Muscle layer of colon (tissue), 2 donors: ENCODE measurements around the gene CGN.

Experiments
- H3K27ac ChIP-seq: one replicate; pipeline ENCODE4 v1.7.0; 2013; ENCODE audit warnings: low read depth, mild to moderate bottlenecking, low read length, moderate library complexity
- H3K27me3 ChIP-seq, 2 donors: one replicate each; pipeline ENCODE4 v1.7.0; 2013; ENCODE audit warnings: low read length in 2 of 2, mild to moderate bottlenecking in 2 of 2; ENCODE audit not compliant: insufficient read depth in 2 of 2, control insufficient read depth in 1 of 2
- H3K36me3 ChIP-seq: one replicate; pipeline ENCODE4 v1.7.0; 2013; ENCODE audit warnings: mild to moderate bottlenecking, low read length; ENCODE audit not compliant: insufficient read depth
- H3K4me1 ChIP-seq: one replicate; pipeline ENCODE4 v1.7.0; 2013; ENCODE audit warnings: mild to moderate bottlenecking, low read length; ENCODE audit not compliant: insufficient read depth
- H3K4me3 ChIP-seq, 2 donors: one replicate each; pipeline ENCODE4 v1.7.0; 2013; ENCODE audit warnings: low read length in 2 of 2, low read depth in 1 of 2, mild to moderate bottlenecking in 1 of 2, moderate library complexity in 1 of 2
- H3K9ac ChIP-seq: one replicate; pipeline ENCODE4 v1.7.0; 2013; ENCODE audit warnings: low read length
- H3K9me3 ChIP-seq: one replicate; pipeline ENCODE4 v1.7.0; 2013; ENCODE audit warnings: mild to moderate bottlenecking, low read length
- donor health status: abdominal sarcoma.
- donor health status: Adenocarcinoma of cecum.

Gene CGN

GRCh38 chr1:151565502-151566189 lies 54.5 kb downstream of the CGN start:
- Histone ChIP-seq H3K4me1 (no peaks in the 10 kb centered on the region), H3K27ac (no peak overlapping the region), H3K36me3 (peaks cover 52% of the 10 kb centered on the region), H3K9me3 (no peaks in the 10 kb centered on the region), H3K4me3 (no peak overlapping the region), H3K9ac (no peak overlapping the region), H3K27me3 (no peaks in the 10 kb centered on the region)

DNA sequence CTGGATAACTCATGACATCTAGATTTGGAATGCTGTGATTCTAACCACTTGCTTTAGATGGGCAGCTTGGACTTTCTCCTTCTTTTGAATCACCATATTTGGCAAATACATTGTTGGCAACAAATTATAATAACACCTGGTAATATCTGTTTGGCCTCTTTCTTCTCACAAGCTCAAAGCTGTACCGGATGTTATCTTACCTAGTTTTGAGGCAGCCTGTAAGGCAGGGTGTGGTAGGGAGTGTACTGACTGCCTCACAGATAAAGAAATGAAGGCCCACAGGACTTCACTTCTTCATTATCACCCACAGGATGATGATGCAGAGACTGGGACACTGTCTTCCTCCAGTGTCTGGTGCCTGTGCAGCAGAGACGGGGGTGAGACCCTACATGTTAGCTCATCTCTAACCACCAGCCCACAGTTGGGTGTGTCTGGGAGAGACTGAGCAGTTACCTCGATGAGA lies 57.5 kb downstream of the CGN start:
- Histone ChIP-seq H3K9ac (no peak overlapping the region), H3K9me3 (no peaks in the 10 kb centered on the region), H3K4me3 (no peak overlapping the region), H3K4me1 (no peaks in the 10 kb centered on the region), H3K27ac (no peak overlapping the region), H3K27me3 (no peaks in the 10 kb centered on the region), H3K36me3 (peaks cover 54% of the 10 kb centered on the region)

- Histone ChIP-seq H3K27me3 (no peaks in the 10 kb centered on the region), H3K9ac (no peak overlapping the region), H3K36me3 (peaks cover 57% of the 10 kb centered on the region), H3K9me3 (no peaks in the 10 kb centered on the region), H3K27ac (no peak overlapping the region), H3K4me3 (no peak overlapping the region), H3K4me1 (no peaks in the 10 kb centered on the region)
Measured at GRCh38 chr1:151570819-151571218, 59.6 kb downstream of the CGN start.

DNA sequence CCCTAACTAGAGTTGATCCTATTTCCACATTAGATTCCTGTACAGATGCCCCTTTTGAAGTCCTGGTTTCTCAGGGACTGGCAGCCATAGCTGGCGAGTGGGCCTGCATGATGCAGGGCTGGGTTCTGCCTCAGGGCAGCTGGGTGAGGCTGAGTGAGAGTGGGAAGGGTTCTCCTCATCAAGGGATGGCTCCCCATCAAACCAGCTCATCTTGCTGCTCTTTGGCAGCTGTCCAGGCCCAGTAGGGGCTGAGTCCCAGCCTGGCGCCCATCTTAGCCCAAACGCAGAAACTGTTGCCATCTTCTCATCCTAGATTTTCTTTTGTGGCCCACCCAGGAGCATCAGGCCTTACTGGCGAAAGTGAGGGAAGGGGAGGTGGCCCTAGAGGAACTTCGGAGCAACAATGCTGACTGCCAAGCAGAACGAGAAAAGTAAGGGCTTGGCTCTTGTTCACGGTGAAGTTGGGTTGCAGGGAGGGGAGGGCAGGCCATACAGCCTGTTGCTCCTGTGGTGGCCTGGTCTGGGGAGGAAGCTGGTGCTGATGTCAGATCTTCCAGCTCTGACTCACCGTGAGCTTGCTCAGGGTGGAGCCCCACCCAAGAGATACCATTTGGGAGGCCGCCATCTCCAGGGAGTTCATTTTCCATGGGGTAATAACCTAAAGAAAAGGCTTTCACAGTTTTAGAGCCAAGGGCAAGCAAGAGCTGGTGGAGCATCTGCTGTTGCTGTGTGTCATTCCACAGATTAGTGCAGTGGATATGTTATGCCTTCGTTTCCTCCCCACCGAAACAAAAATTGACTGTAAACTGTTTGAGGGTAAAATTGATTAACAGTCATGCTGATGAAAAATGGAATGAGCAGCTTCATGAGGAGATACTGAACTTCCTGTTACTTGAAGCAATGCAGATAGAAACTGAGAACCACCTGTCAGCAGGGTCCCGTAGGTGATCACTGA lies 63.7 kb downstream of the CGN start:
- H3K9ac ChIP-seq, result no peak overlapping the region
- H3K4me1 ChIP-seq, result no peaks in the 10 kb centered on the region
- peaks cover 55% of the 10 kb centered on the region for H3K36me3 ChIP-seq
- no peak overlapping the region for H3K27ac ChIP-seq
- H3K9me3 ChIP-seq, result no peaks in the 10 kb centered on the region
- H3K27me3 ChIP-seq, result no peaks in the 10 kb centered on the region
- no peak overlapping the region for H3K4me3 ChIP-seq

DNA sequence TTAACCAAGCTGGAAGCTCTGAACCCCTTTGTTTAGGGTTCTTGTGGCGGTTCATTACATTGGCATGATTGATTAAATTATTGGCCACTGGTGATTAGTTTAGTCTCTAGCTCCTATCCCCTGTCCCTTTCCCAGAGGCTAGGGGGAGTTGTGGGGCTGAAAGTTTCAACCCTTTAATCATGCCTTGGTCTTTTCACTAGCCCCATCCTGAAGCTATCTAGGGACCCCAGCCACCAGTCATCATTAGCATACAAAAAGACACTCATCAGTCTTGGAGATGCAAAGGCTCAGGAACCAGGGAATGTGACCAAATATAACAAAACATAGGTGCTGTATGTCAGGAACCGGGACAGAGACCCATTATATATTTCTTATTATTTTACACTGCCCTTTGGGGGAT lies 66.0 kb downstream of the CGN start:
- no peaks in the 10 kb centered on the region for H3K4me1 ChIP-seq
- no peak overlapping the region for H3K9ac ChIP-seq
- H3K27me3 ChIP-seq, result no peaks in the 10 kb centered on the region
- H3K27ac ChIP-seq, result no peak overlapping the region
- H3K36me3 ChIP-seq, result peaks cover 55% of the 10 kb centered on the region
- no peak overlapping the region for H3K4me3 ChIP-seq
- no peaks in the 10 kb centered on the region for H3K9me3 ChIP-seq

GRCh38 chr1:151578941-151579340 lies 67.8 kb downstream of the CGN start:
- Histone ChIP-seq H3K36me3 (peaks cover 44% of the 10 kb centered on the region), H3K4me3 (no peak overlapping the region), H3K4me1 (no peaks in the 10 kb centered on the region), H3K27me3 (no peaks in the 10 kb centered on the region), H3K27ac (no peak overlapping the region), H3K9ac (no peak overlapping the region), H3K9me3 (no peaks in the 10 kb centered on the region)

- peaks cover 4% of the 10 kb centered on the region for H3K4me1 ChIP-seq
- no peaks in the 10 kb centered on the region for H3K9me3 ChIP-seq
- peaks cover 37% of the 10 kb centered on the region for H3K36me3 ChIP-seq
- no peak overlapping the region for H3K27ac ChIP-seq
- no peak overlapping the region for H3K9ac ChIP-seq
- no peaks in the 10 kb centered on the region for H3K27me3 ChIP-seq
- no peak overlapping the region for H3K4me3 ChIP-seq
Measured at GRCh38 chr1:151579436-151580225, 68.4 kb downstream of the CGN start.

DNA sequence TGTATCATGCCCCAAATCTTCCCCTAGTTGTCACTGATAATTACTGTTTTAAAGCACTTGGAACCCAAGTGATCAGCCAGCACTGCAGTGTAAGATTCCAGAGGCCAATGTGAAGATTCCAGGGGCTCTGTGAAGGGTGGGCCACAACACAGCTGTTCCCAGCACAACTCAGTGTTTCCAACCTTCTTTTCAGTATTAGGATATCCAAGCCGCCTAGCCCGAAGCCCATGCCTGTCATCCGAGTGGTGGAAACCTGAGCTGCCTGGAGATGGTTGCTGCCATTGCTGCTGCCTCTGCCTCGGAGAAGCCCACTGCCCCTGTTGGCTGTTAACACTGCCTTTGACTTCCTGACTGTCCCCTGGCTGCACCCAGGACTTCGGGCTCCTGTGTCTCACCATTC lies 70.3 kb downstream of the CGN start:
- peaks cover 20% of the 10 kb centered on the region for H3K36me3 ChIP-seq
- H3K9ac ChIP-seq, result no peak overlapping the region
- peaks cover 4% of the 10 kb centered on the region for H3K4me1 ChIP-seq

DNA sequence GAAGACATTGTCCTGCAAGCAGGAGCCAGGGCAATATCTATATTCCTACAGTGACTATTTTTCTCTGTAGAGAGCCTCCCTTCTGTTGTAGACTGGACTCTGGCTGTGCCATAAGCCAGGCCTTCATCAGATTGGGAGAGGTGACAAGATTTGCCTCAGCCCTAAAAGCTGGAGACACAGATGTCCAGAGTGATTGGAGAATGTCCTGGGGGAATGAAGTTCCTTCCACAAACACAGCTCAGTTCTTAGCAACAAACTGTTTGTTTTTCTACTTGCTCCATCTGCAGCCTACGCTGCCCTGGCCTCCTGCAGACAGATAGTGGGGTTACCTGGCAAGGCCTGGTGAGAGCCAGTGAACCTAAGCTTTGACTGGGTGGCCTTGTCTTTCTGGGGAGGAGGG lies 70.7 kb downstream of the CGN start:
- no peaks in the 10 kb centered on the region for H3K9me3 ChIP-seq
- peaks cover 20% of the 10 kb centered on the region for H3K36me3 ChIP-seq
- no peaks in the 10 kb centered on the region for H3K27me3 ChIP-seq
- H3K27ac ChIP-seq, result no peak overlapping the region
- H3K4me1 ChIP-seq, result peaks cover 4% of the 10 kb centered on the region
- H3K4me3 ChIP-seq, result no peak overlapping the region
- H3K9ac ChIP-seq, result no peak overlapping the region

More for the DNA sequence above, 70.3 kb downstream of the CGN start:
- Histone ChIP-seq H3K9me3 (no peaks in the 10 kb centered on the region), H3K27ac (no peak overlapping the region), H3K27me3 (no peaks in the 10 kb centered on the region), H3K4me3 (no peak overlapping the region)

- Histone ChIP-seq H3K9ac (no peak overlapping the region), H3K4me1 (peaks cover 4% of the 10 kb centered on the region), H3K27ac (no peak overlapping the region), H3K9me3 (no peaks in the 10 kb centered on the region), H3K27me3 (no peaks in the 10 kb centered on the region), H3K4me3 (no peak overlapping the region), H3K36me3 (peaks cover 14% of the 10 kb centered on the region)
Measured at GRCh38 chr1:151583796-151584195, 72.6 kb downstream of the CGN start.

DNA sequence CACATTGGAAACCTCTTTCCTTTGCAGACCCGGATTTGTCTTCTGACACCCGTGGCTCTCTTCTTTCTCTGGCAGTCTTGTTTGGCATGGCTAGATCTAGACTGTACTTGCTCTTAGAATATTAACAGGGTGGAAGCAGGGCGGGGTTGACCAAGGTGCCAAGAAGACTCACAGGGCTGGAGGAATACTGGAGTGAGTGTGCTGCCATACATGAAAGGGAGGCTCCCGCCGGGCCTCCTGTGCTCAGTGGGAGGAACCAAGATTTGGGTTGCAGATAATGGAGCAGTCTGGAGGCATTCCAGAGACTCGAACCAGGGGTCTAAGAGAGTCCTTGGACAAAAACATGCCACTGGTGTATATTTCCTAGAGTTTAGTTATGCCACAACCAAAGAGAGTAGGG lies 73.1 kb downstream of the CGN start:
- H3K4me3 ChIP-seq, result no peak overlapping the region
- no peak overlapping the region for H3K27ac ChIP-seq
- no peaks in the 10 kb centered on the region for H3K9me3 ChIP-seq
- peaks cover 9% of the 10 kb centered on the region for H3K36me3 ChIP-seq
- no peak overlapping the region for H3K9ac ChIP-seq
- H3K27me3 ChIP-seq, result no peaks in the 10 kb centered on the region
- peaks cover 4% of the 10 kb centered on the region for H3K4me1 ChIP-seq
